ENCODE results near the gene SPTBN4. TPM values are rescaled to one million over a fixed set of nuclear protein-coding genes. Genes with fewer than 3 reads are reported as not detected.
"Not testable (repeated sequence)": the region's sequence is repeated elsewhere in the genome, so short reads cannot be mapped to it uniquely, and the experiment has no call there.

Gene SPTBN4
- total RNA-seq, 1 donor from 2014 or later: 0.41 TPM

GRCh38 chr19:40494191-40494838 lies 27.5 kb downstream of the SPTBN4 start:
- TF ChIP-seq EZH2 (IDR thresholded peaks at IDR 0.05; ENCODE audit: insufficient read depth, low read length) (no peak), CTCF (IDR thresholded peaks at IDR 0.05; ENCODE audit: insufficient read depth, low read depth, low read length) (no peak)
- H3K4me1 Mint-ChIP-seq (ENCODE audit: low read depth, unreplicated experiment): no peaks in the 10 kb centered on the region
- FAIRE-seq (no peak), DNase-seq (ENCODE audit: low read depth) (no peak)
- H3K4me1 ChIP-seq (ENCODE audit: insufficient read depth, low read length): no peaks in the 10 kb centered on the region
- peaks cover 21% of the 10 kb centered on the region for H3K9me3 Mint-ChIP-seq (ENCODE audit: unreplicated experiment)
- no peaks in the 10 kb centered on the region for H4K20me1 ChIP-seq (ENCODE audit: insufficient read depth, low read length)
- no peak overlapping the region for H3K27ac ChIP-seq (ENCODE audit: low read depth, low read length)
- H3K27me3 ChIP-seq (ENCODE audit: insufficient read depth, low read length): peaks cover 3% of the 10 kb centered on the region
- no peak overlapping the region for H3K4me3 ChIP-seq (ENCODE audit: insufficient read depth, low read depth, low read length)
- peaks cover 46% of the 10 kb centered on the region for H3K27me3 Mint-ChIP-seq (ENCODE audit: low read depth, unreplicated experiment)
- H3K79me2 ChIP-seq (ENCODE audit: insufficient read depth, low read length): no peaks in the 10 kb centered on the region
- no peaks in the 10 kb centered on the region for H3K36me3 ChIP-seq (ENCODE audit: insufficient read depth, low read length)
- H2AFZ ChIP-seq (ENCODE audit: low read depth, low read length): no peak overlapping the region
- no peak overlapping the region for H3K9ac ChIP-seq (ENCODE audit: low read length)
- H3K36me3 Mint-ChIP-seq (ENCODE audit: low read depth, unreplicated experiment): no peaks in the 10 kb centered on the region
- no peaks in the 10 kb centered on the region for H3K9me3 ChIP-seq (ENCODE audit: insufficient read depth, low read depth, low read length)
- no peak overlapping the region for H3K4me2 ChIP-seq (ENCODE audit: low read length)
- peak overlapping the region; percentile 35 for H3K4me3 Mint-ChIP-seq (ENCODE audit: unreplicated experiment)
- no peak overlapping the region for H3K27ac Mint-ChIP-seq (ENCODE audit: unreplicated experiment)

GRCh38 chr19:40497214-40497613 lies 30.4 kb downstream of the SPTBN4 start:
- H3K4me3 ChIP-seq (ENCODE audit: insufficient read depth, low read depth, low read length): no peak overlapping the region
- Mint-ChIP-seq H3K9me3 (ENCODE audit: unreplicated experiment) (peaks cover 13% of the 10 kb centered on the region), H3K4me3 (ENCODE audit: unreplicated experiment) (no peak overlapping the region), H3K27ac (ENCODE audit: unreplicated experiment) (no peak overlapping the region), H3K27me3 (ENCODE audit: low read depth, unreplicated experiment) (peaks cover 55% of the 10 kb centered on the region), H3K4me1 (ENCODE audit: low read depth, unreplicated experiment) (no peaks in the 10 kb centered on the region), H3K36me3 (ENCODE audit: low read depth, unreplicated experiment) (no peaks in the 10 kb centered on the region)
- H2AFZ ChIP-seq (ENCODE audit: low read depth, low read length): no peak overlapping the region
- FAIRE-seq (no peak), DNase-seq (ENCODE audit: low read depth) (no peak)
- H3K4me1 ChIP-seq (ENCODE audit: insufficient read depth, low read length): no peaks in the 10 kb centered on the region
- no peak overlapping the region for H3K9ac ChIP-seq (ENCODE audit: low read length)
- H3K27ac ChIP-seq (ENCODE audit: low read depth, low read length): no peak overlapping the region
- no peaks in the 10 kb centered on the region for H4K20me1 ChIP-seq (ENCODE audit: insufficient read depth, low read length)
- no peak for TF ChIP-seq CTCF (IDR thresholded peaks at IDR 0.05; ENCODE audit: insufficient read depth, low read depth, low read length)
- H3K9me3 ChIP-seq (ENCODE audit: insufficient read depth, low read depth, low read length): no peaks in the 10 kb centered on the region
- H3K27me3 ChIP-seq (ENCODE audit: insufficient read depth, low read length): no peaks in the 10 kb centered on the region
- H3K36me3 ChIP-seq (ENCODE audit: insufficient read depth, low read length): no peaks in the 10 kb centered on the region
- H3K79me2 ChIP-seq (ENCODE audit: insufficient read depth, low read length): no peaks in the 10 kb centered on the region
- H3K4me2 ChIP-seq (ENCODE audit: low read length): no peak overlapping the region

- H3K79me2 ChIP-seq (ENCODE audit: insufficient read depth, low read length): no peaks in the 10 kb centered on the region
- Mint-ChIP-seq H3K4me1 (ENCODE audit: low read depth, unreplicated experiment) (no peaks in the 10 kb centered on the region), H3K27ac (ENCODE audit: unreplicated experiment) (no peak overlapping the region), H3K9me3 (ENCODE audit: unreplicated experiment) (peaks cover 4% of the 10 kb centered on the region), H3K27me3 (ENCODE audit: low read depth, unreplicated experiment) (peaks cover 58% of the 10 kb centered on the region), H3K36me3 (ENCODE audit: low read depth, unreplicated experiment) (no peaks in the 10 kb centered on the region), H3K4me3 (ENCODE audit: unreplicated experiment) (no peak overlapping the region)
- no peaks in the 10 kb centered on the region for H3K9me3 ChIP-seq (ENCODE audit: insufficient read depth, low read depth, low read length)
- H3K27me3 ChIP-seq (ENCODE audit: insufficient read depth, low read length): peaks cover 2% of the 10 kb centered on the region
- no peaks in the 10 kb centered on the region for H3K36me3 ChIP-seq (ENCODE audit: insufficient read depth, low read length)
- H3K4me1 ChIP-seq (ENCODE audit: insufficient read depth, low read length): no peaks in the 10 kb centered on the region
- H3K4me2 ChIP-seq (ENCODE audit: low read length): no peak overlapping the region
- FAIRE-seq: no peak
- H3K27ac ChIP-seq (ENCODE audit: low read depth, low read length): no peak overlapping the region
- TF ChIP-seq CTCF (IDR thresholded peaks at IDR 0.05; ENCODE audit: insufficient read depth, low read depth, low read length) (no peak), EZH2 (IDR thresholded peaks at IDR 0.05; ENCODE audit: insufficient read depth, low read length) (no peak)
- H4K20me1 ChIP-seq (ENCODE audit: insufficient read depth, low read length): no peaks in the 10 kb centered on the region
- no peak overlapping the region for H2AFZ ChIP-seq (ENCODE audit: low read depth, low read length)
- no peak for DNase-seq (ENCODE audit: low read depth)
- no peak overlapping the region for H3K9ac ChIP-seq (ENCODE audit: low read length)
- no peak overlapping the region for H3K4me3 ChIP-seq (ENCODE audit: insufficient read depth, low read depth, low read length)
Observed at GRCh38 chr19:40499320-40499719, 32.5 kb downstream of the SPTBN4 start.

DNA sequence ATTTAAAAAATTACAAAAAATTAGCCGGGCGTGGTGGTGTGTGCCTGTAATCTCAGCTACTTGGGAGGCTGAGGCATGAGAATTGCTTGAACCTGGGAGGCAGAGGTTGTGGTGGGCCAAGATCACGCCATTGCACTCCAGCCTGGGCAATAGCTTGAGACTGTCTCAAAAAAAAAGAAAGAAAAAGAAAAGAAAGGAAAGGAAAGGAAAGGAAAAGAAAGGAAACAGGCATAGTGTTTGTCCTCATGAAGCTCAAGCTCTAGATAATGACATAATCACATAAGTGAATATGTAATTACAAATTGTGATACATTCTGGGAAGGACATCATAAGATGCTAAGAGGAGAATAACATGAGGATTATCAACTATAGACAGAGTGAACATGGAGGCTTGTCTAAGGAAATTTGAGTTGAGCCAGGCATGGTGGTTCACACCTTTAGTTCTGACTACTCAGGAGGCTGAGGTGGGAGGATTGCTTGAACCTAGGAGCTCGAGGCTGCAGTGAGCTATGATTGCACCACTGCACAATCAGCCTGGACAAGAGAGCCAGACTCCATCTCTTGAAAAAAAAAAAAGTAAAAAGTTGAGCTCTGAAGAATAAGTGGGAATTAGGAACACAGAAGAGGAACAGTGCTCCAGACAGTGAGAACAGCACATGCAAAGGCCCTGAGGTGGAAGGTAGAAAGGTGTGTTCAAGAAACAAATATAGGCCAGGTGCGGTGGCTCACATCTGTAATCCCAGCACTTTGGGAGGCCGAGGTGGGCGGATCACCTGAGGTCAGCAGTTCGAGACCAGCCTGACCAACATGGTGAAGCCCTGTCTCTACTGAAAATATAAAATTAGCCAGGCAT lies 34.1 kb downstream of the SPTBN4 start:
- not testable (repeated sequence) for H3K79me2 ChIP-seq (ENCODE audit: insufficient read depth, low read length); H3K27me3 ChIP-seq (ENCODE audit: insufficient read depth, low read length); H3K4me3 ChIP-seq (ENCODE audit: insufficient read depth, low read depth, low read length); H3K9ac ChIP-seq (ENCODE audit: low read length); H3K27ac ChIP-seq (ENCODE audit: low read depth, low read length); H3K9me3 Mint-ChIP-seq (ENCODE audit: unreplicated experiment); H4K20me1 ChIP-seq (ENCODE audit: insufficient read depth, low read length); H3K36me3 Mint-ChIP-seq (ENCODE audit: low read depth, unreplicated experiment); H3K4me1 ChIP-seq (ENCODE audit: insufficient read depth, low read length); H3K4me1 Mint-ChIP-seq (ENCODE audit: low read depth, unreplicated experiment); H3K36me3 ChIP-seq (ENCODE audit: insufficient read depth, low read length); FAIRE-seq; H3K9me3 ChIP-seq (ENCODE audit: insufficient read depth, low read depth, low read length); H3K4me3 Mint-ChIP-seq (ENCODE audit: unreplicated experiment); H2AFZ ChIP-seq (ENCODE audit: low read depth, low read length); H3K4me2 ChIP-seq (ENCODE audit: low read length); H3K27ac Mint-ChIP-seq (ENCODE audit: unreplicated experiment); DNase-seq (ENCODE audit: low read depth)
- peaks cover 58% of the 10 kb centered on the region for H3K27me3 Mint-ChIP-seq (ENCODE audit: low read depth, unreplicated experiment)

Data from astrocyte (in vitro differentiated cells and primary cell).